GM23338 (cell line): ENCODE results near the gene SLC26A5. TPM values are rescaled to one million over a fixed set of nuclear protein-coding genes. Genes with fewer than 3 reads are reported as not detected.

Experiments
- ATAC-seq: fragments of 200-7000 bp; cut with Tn5 transposase; 3 replicates; pipeline ENCODE4 v1.9.1; 2020
- DNase-seq: peaks from one replicate; pipeline ENCODE4 v3.0.0-alpha.2; 2015; ENCODE audit warnings: low spot score
- H2AFZ ChIP-seq: fragments of 200-600 bp; sonication (generic); 2 replicates; pipeline ENCODE4 v1.8.0; 2016; ENCODE audit warnings: antibody characterized with exemption, mild to moderate bottlenecking, moderate library complexity
- H3F3A ChIP-seq: fragments of 200-600 bp; sonication (generic); replicated peaks from 2 replicates; pipeline ENCODE4 v1.8.0; 2017; ENCODE audit warnings: antibody characterized with exemption, mixed run types, low read depth
- H3K27ac ChIP-seq: fragments of 200-600 bp; sonication (generic); 2 replicates; pipeline ENCODE4 v1.6.1; 2016; ENCODE audit warnings: low read depth
- H3K27me3 ChIP-seq: fragments of 200-600 bp; sonication (generic); 2 replicates; pipeline ENCODE4 v1.8.0; 2016; ENCODE audit warnings: mild to moderate bottlenecking, mixed run types, moderate library complexity; ENCODE audit not compliant: insufficient read depth
- H3K36me3 ChIP-seq: fragments of 200-600 bp; sonication (generic); 2 replicates; pipeline ENCODE4 v1.8.0; 2016; ENCODE audit warnings: mild to moderate bottlenecking; ENCODE audit not compliant: insufficient read depth
- H3K4me1 ChIP-seq: fragments of 200-600 bp; sonication (generic); 2 replicates; pipeline ENCODE4 v1.8.0; 2016; ENCODE audit warnings: mild to moderate bottlenecking, moderate library complexity; ENCODE audit not compliant: insufficient read depth
- H3K4me2 ChIP-seq: fragments of 200-600 bp; sonication (generic); 2 replicates; pipeline ENCODE4 v1.7.1; 2017; ENCODE audit warnings: mixed run types
- H3K4me3 ChIP-seq: fragments of 200-600 bp; sonication (generic); 2 replicates; pipeline ENCODE4 v1.6.1; 2016; ENCODE audit warnings: mixed run types
- H3K79me2 ChIP-seq: fragments of 200-600 bp; sonication (generic); replicated peaks from 2 replicates; pipeline ENCODE4 v1.8.0; 2017; ENCODE audit warnings: mild to moderate bottlenecking; ENCODE audit not compliant: insufficient read depth
- H3K9me2 ChIP-seq: fragments of 200-600 bp; sonication (generic); 2 replicates; pipeline ENCODE4 v1.8.0; 2017; ENCODE audit not compliant: insufficient read depth
- H4K20me1 ChIP-seq: fragments of 200-600 bp; sonication (generic); replicated peaks from 2 replicates; pipeline ENCODE4 v1.8.0; 2017; ENCODE audit warnings: mild to moderate bottlenecking; ENCODE audit not compliant: insufficient read depth
- H3K27ac Mint-ChIP-seq: 2 replicates; pipeline ENCODE4 v1.8.0; 2020; ENCODE audit warnings: inconsistent platforms, mild to moderate bottlenecking, moderate library complexity, mixed read lengths
- H3K27me3 Mint-ChIP-seq: 3 replicates; pipeline ENCODE4 v1.8.0; 2022; ENCODE audit warnings: low read depth, mild to moderate bottlenecking, moderate library complexity, mixed read lengths, inconsistent platforms; ENCODE audit not compliant: insufficient read depth, poor library complexity
- H3K36me3 Mint-ChIP-seq: 3 replicates; pipeline ENCODE4 v1.8.0; 2021; ENCODE audit warnings: low read depth, mild to moderate bottlenecking, inconsistent platforms, moderate library complexity, mixed read lengths
- H3K4me1 Mint-ChIP-seq: 3 replicates; pipeline ENCODE4 v1.8.0; 2020; ENCODE audit warnings: mild to moderate bottlenecking, inconsistent platforms, mixed read lengths
- H3K4me3 Mint-ChIP-seq: 3 replicates; pipeline ENCODE4 v1.8.0; 2021; ENCODE audit warnings: moderate library complexity, mild to moderate bottlenecking, inconsistent platforms, mixed read lengths
- H3K9me3 Mint-ChIP-seq: 3 replicates; pipeline ENCODE4 v1.8.0; 2020; ENCODE audit warnings: moderate library complexity, mild to moderate bottlenecking, inconsistent platforms, mixed read lengths
- CREB1 ChIP-seq: fragments of 250-450 bp; sonication (Bioruptor Pico); IDR thresholded peaks from 2 replicates; pipeline ENCODE4 v1.5.0; 2020; ENCODE audit warnings: low read depth, mild to moderate bottlenecking, moderate library complexity
- CTCF ChIP-seq, 2 experiments: fragments of 200-600 bp in 1 of 2; sonication (generic) in 1 of 2; conservative IDR thresholded peaks; 2 replicates each; pipeline versions ENCODE4 v1.5.1 to v1.6.1; 2016 to 2017; ENCODE audit warnings: antibody characterized with exemption in 2 of 2, low read depth in 2 of 2, mild to moderate bottlenecking in 2 of 2, moderate library complexity in 1 of 2
- ETS1 ChIP-seq: IDR thresholded peaks from 2 replicates; pipeline ENCODE4 v1.6.1; 2016; ENCODE audit warnings: antibody characterized with exemption
- EZH2 ChIP-seq: fragments of 200-600 bp; sonication (generic); IDR thresholded peaks from one replicate; pipeline ENCODE4 v1.8.0; 2017; ENCODE audit warnings: antibody characterized with exemption, mild to moderate bottlenecking, low read depth; ENCODE audit not compliant: unreplicated experiment
- EZH2phosphoT487 ChIP-seq: fragments of 200-600 bp; sonication (generic); IDR thresholded peaks from one replicate; pipeline ENCODE4 v1.8.1; 2018; ENCODE audit warnings: antibody characterized with exemption; ENCODE audit not compliant: unreplicated experiment
- JUNB ChIP-seq: IDR thresholded peaks from one replicate; pipeline ENCODE4 v1.6.1; 2016; ENCODE audit warnings: antibody characterized with exemption; ENCODE audit not compliant: unreplicated experiment
- POLR2AphosphoS5 ChIP-seq: IDR thresholded peaks from 2 replicates; pipeline ENCODE4 v1.6.1; 2016; ENCODE audit warnings: antibody characterized with exemption, low read depth
- REST ChIP-seq: IDR thresholded peaks from one replicate; pipeline ENCODE4 v1.6.1; 2018; ENCODE audit warnings: antibody characterized with exemption; ENCODE audit not compliant: unreplicated experiment
- STAT1 ChIP-seq: IDR thresholded peaks from one replicate; pipeline ENCODE4 v1.6.1; 2016; ENCODE audit warnings: antibody characterized with exemption; ENCODE audit not compliant: unreplicated experiment
- ZNF331 ChIP-seq: fragments of 250-450 bp; sonication (Bioruptor Pico); IDR thresholded peaks from 2 replicates; pipeline ENCODE4 v1.5.0; 2020; ENCODE audit warnings: low read depth, mild to moderate bottlenecking, moderate library complexity
- polyA plus RNA-seq: library from polyadenylated mRNA; unstranded; fragments of >200 nt; fragmentation: Nextera tagmentation; extraction: Ambion mirVana; gene quantifications from 2 replicates; pipeline ENCODE4 v1.2.1, GENCODE V29; 2016
- total RNA-seq: library from RNA; depleted of rRNA; stranded (reverse); fragments of >200 nt; shearing (Covaris generic); gene quantifications from 2 replicates; pipeline ENCODE4 v1.2.3, GENCODE V29; 2014

The SLC26A5 gene
- total and polyA plus RNA-seq, 2 experiments from 2014 or later: 0.49 to 1.0 TPM

- Histone ChIP-seq H3F3A (peaks cover 6% of the 10 kb centered on the region; the same call in 1 of the 2 replicates), H3K27me3 (peaks cover 43% of the 10 kb centered on the region), H4K20me1 (no peaks in the 10 kb centered on the region), H3K4me2 (peak overlapping the region; percentile 81), H3K36me3 (no peaks in the 10 kb centered on the region), H3K9me2 (no peaks in the 10 kb centered on the region), H3K4me1 (peaks cover 18% of the 10 kb centered on the region; the same call in 1 of the 2 replicates), H3K4me3 (peak overlapping the region; percentile 62), H2AFZ (peak overlapping the region; percentile 98), H3K79me2 (no peaks in the 10 kb centered on the region), H3K27ac (no peak overlapping the region)
- Mint-ChIP-seq H3K27me3 (peaks cover 43% of the 10 kb centered on the region), H3K27ac (no peak overlapping the region), H3K9me3 (no peaks in the 10 kb centered on the region; the same call in 2 of the 3 replicates), H3K4me1 (peaks cover 17% of the 10 kb centered on the region), H3K4me3 (peak overlapping the region; percentile 81), H3K36me3 (no peaks in the 10 kb centered on the region)
- ATAC-seq: peak; percentile 69
- DNase-seq: peak; percentile 60
- TF ChIP-seq CTCF (conservative IDR thresholded peaks at IDR 0.05; ENCODE audit: low read depth in 2 of 2) (no peak), ETS1 (no peak), CREB1 (no peak), POLR2AphosphoS5 (0 out of 2 replicates have a peak, but pooled peaks have one; percentile 1), STAT1 (no peak)
These were observed 569 bp downstream of the SLC26A5 start for GRCh38 chr7:103445228-103446048.

- no peak overlapping the region for H3K4me3 ChIP-seq
- H3K4me1 Mint-ChIP-seq: peaks cover 10% of the 10 kb centered on the region
These were observed 6.3 kb downstream of the SLC26A5 start for GRCh38 chr7:103439661-103440060.

More at GRCh38 chr7:103439661-103440060, 6.3 kb downstream of the SLC26A5 start:
- no peak overlapping the region for H3K27ac Mint-ChIP-seq
- H3K4me3 Mint-ChIP-seq: no peak overlapping the region
- H3K9me3 Mint-ChIP-seq: no peaks in the 10 kb centered on the region
- no peak for DNase-seq
- ATAC-seq: no peak
- Histone ChIP-seq H3K79me2 (no peaks in the 10 kb centered on the region), H3K9me2 (no peaks in the 10 kb centered on the region), H3K36me3 (no peaks in the 10 kb centered on the region), H3K27ac (no peak overlapping the region), H2AFZ (no peak overlapping the region), H3F3A (no peaks in the 10 kb centered on the region), H3K4me2 (no peak overlapping the region), H3K27me3 (peaks cover 21% of the 10 kb centered on the region), H4K20me1 (no peaks in the 10 kb centered on the region), H3K4me1 (peaks cover 12% of the 10 kb centered on the region; the same call in 1 of the 2 replicates)
- TF ChIP-seq JUNB (no peak), ZNF331 (CRISPR knock-in tag) (no peak), CREB1 (no peak), CTCF (conservative IDR thresholded peaks at IDR 0.05; ENCODE audit: low read depth in 2 of 2) (no peak), EZH2 (no peak), EZH2phosphoT487 (no peak), STAT1 (no peak), REST (no peak)
- no peaks in the 10 kb centered on the region for H3K36me3 Mint-ChIP-seq
- peaks cover 18% of the 10 kb centered on the region for H3K27me3 Mint-ChIP-seq
